GM23338 (cell line): ENCODE results near the gene HCN1. TPM values are rescaled to one million over a fixed set of nuclear protein-coding genes. Genes with fewer than 3 reads are reported as not detected.

Experiments
- ATAC-seq: fragments of 200-7000 bp; cut with Tn5 transposase; 3 replicates; pipeline ENCODE4 v1.9.1; 2020
- DNase-seq: peaks from one replicate; pipeline ENCODE4 v3.0.0-alpha.2; 2015; ENCODE audit warnings: low spot score
- H2AFZ ChIP-seq: fragments of 200-600 bp; sonication (generic); 2 replicates; pipeline ENCODE4 v1.8.0; 2016; ENCODE audit warnings: antibody characterized with exemption, mild to moderate bottlenecking, moderate library complexity
- H3F3A ChIP-seq: fragments of 200-600 bp; sonication (generic); replicated peaks from 2 replicates; pipeline ENCODE4 v1.8.0; 2017; ENCODE audit warnings: antibody characterized with exemption, mixed run types, low read depth
- H3K27ac ChIP-seq: fragments of 200-600 bp; sonication (generic); 2 replicates; pipeline ENCODE4 v1.6.1; 2016; ENCODE audit warnings: low read depth
- H3K27me3 ChIP-seq: fragments of 200-600 bp; sonication (generic); 2 replicates; pipeline ENCODE4 v1.8.0; 2016; ENCODE audit warnings: mild to moderate bottlenecking, mixed run types, moderate library complexity; ENCODE audit not compliant: insufficient read depth
- H3K36me3 ChIP-seq: fragments of 200-600 bp; sonication (generic); 2 replicates; pipeline ENCODE4 v1.8.0; 2016; ENCODE audit warnings: mild to moderate bottlenecking; ENCODE audit not compliant: insufficient read depth
- H3K4me1 ChIP-seq: fragments of 200-600 bp; sonication (generic); 2 replicates; pipeline ENCODE4 v1.8.0; 2016; ENCODE audit warnings: mild to moderate bottlenecking, moderate library complexity; ENCODE audit not compliant: insufficient read depth
- H3K4me2 ChIP-seq: fragments of 200-600 bp; sonication (generic); 2 replicates; pipeline ENCODE4 v1.7.1; 2017; ENCODE audit warnings: mixed run types
- H3K4me3 ChIP-seq: fragments of 200-600 bp; sonication (generic); 2 replicates; pipeline ENCODE4 v1.6.1; 2016; ENCODE audit warnings: mixed run types
- H3K79me2 ChIP-seq: fragments of 200-600 bp; sonication (generic); replicated peaks from 2 replicates; pipeline ENCODE4 v1.8.0; 2017; ENCODE audit warnings: mild to moderate bottlenecking; ENCODE audit not compliant: insufficient read depth
- H3K9me2 ChIP-seq: fragments of 200-600 bp; sonication (generic); 2 replicates; pipeline ENCODE4 v1.8.0; 2017; ENCODE audit not compliant: insufficient read depth
- H4K20me1 ChIP-seq: fragments of 200-600 bp; sonication (generic); replicated peaks from 2 replicates; pipeline ENCODE4 v1.8.0; 2017; ENCODE audit warnings: mild to moderate bottlenecking; ENCODE audit not compliant: insufficient read depth
- H3K27ac Mint-ChIP-seq: 2 replicates; pipeline ENCODE4 v1.8.0; 2020; ENCODE audit warnings: inconsistent platforms, mild to moderate bottlenecking, moderate library complexity, mixed read lengths
- H3K27me3 Mint-ChIP-seq: 3 replicates; pipeline ENCODE4 v1.8.0; 2022; ENCODE audit warnings: low read depth, mild to moderate bottlenecking, moderate library complexity, mixed read lengths, inconsistent platforms; ENCODE audit not compliant: insufficient read depth, poor library complexity
- H3K36me3 Mint-ChIP-seq: 3 replicates; pipeline ENCODE4 v1.8.0; 2021; ENCODE audit warnings: low read depth, mild to moderate bottlenecking, inconsistent platforms, moderate library complexity, mixed read lengths
- H3K4me1 Mint-ChIP-seq: 3 replicates; pipeline ENCODE4 v1.8.0; 2020; ENCODE audit warnings: mild to moderate bottlenecking, inconsistent platforms, mixed read lengths
- H3K4me3 Mint-ChIP-seq: 3 replicates; pipeline ENCODE4 v1.8.0; 2021; ENCODE audit warnings: moderate library complexity, mild to moderate bottlenecking, inconsistent platforms, mixed read lengths
- H3K9me3 Mint-ChIP-seq: 3 replicates; pipeline ENCODE4 v1.8.0; 2020; ENCODE audit warnings: moderate library complexity, mild to moderate bottlenecking, inconsistent platforms, mixed read lengths
- CREB1 ChIP-seq: fragments of 250-450 bp; sonication (Bioruptor Pico); IDR thresholded peaks from 2 replicates; pipeline ENCODE4 v1.5.0; 2020; ENCODE audit warnings: low read depth, mild to moderate bottlenecking, moderate library complexity
- EZH2 ChIP-seq: fragments of 200-600 bp; sonication (generic); IDR thresholded peaks from one replicate; pipeline ENCODE4 v1.8.0; 2017; ENCODE audit warnings: antibody characterized with exemption, mild to moderate bottlenecking, low read depth; ENCODE audit not compliant: unreplicated experiment
- EZH2phosphoT487 ChIP-seq: fragments of 200-600 bp; sonication (generic); IDR thresholded peaks from one replicate; pipeline ENCODE4 v1.8.1; 2018; ENCODE audit warnings: antibody characterized with exemption; ENCODE audit not compliant: unreplicated experiment
- ZNF114 ChIP-seq: fragments of 250-450 bp; sonication (Bioruptor Pico); IDR thresholded peaks from 2 replicates; pipeline ENCODE4 v1.5.0; 2020; ENCODE audit warnings: mild to moderate bottlenecking, moderate library complexity
- ZNF331 ChIP-seq: fragments of 250-450 bp; sonication (Bioruptor Pico); IDR thresholded peaks from 2 replicates; pipeline ENCODE4 v1.5.0; 2020; ENCODE audit warnings: low read depth, mild to moderate bottlenecking, moderate library complexity
- polyA plus RNA-seq: library from polyadenylated mRNA; unstranded; fragments of >200 nt; fragmentation: Nextera tagmentation; extraction: Ambion mirVana; gene quantifications from 2 replicates; pipeline ENCODE4 v1.2.1, GENCODE V29; 2016
- total RNA-seq: library from RNA; depleted of rRNA; stranded (reverse); fragments of >200 nt; shearing (Covaris generic); gene quantifications from 2 replicates; pipeline ENCODE4 v1.2.3, GENCODE V29; 2014
- TF ChIP-seq, protein P1 (sequence below): fragments of 250-450 bp; sonication (Bioruptor Pico); IDR thresholded peaks from 2 replicates; pipeline ENCODE4 v1.5.0; 2020; ENCODE audit warnings: mild to moderate bottlenecking, moderate library complexity
- TF ChIP-seq, protein P2 (sequence below): IDR thresholded peaks from one replicate; pipeline ENCODE4 v1.6.1; 2018; ENCODE audit warnings: antibody characterized with exemption; ENCODE audit not compliant: unreplicated experiment

Gene HCN1
- total and polyA plus RNA-seq, 2 experiments from 2014 or later = 2.8 to 6.9 TPM

DNA sequence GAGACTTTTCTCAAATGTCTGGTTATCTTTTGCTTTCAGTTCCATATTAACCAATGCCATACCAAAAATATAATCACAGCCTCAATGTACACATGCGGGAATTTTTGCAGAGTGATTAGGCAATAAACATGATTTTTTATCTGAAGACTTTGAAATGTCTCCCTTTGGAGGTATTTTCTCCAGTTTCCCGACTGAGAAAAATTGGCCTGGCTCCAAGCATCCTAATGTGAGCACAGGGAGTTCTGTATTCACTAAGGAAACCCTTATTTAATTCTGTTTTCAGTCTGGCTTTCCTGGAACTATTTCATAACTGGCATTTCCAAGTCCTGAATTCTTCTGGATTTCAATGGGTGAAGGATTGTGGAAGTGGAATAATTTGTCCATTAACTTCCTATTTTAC lies 8.5 kb downstream of the HCN1 start (continued):
- TF ChIP-seq, protein P1, sequence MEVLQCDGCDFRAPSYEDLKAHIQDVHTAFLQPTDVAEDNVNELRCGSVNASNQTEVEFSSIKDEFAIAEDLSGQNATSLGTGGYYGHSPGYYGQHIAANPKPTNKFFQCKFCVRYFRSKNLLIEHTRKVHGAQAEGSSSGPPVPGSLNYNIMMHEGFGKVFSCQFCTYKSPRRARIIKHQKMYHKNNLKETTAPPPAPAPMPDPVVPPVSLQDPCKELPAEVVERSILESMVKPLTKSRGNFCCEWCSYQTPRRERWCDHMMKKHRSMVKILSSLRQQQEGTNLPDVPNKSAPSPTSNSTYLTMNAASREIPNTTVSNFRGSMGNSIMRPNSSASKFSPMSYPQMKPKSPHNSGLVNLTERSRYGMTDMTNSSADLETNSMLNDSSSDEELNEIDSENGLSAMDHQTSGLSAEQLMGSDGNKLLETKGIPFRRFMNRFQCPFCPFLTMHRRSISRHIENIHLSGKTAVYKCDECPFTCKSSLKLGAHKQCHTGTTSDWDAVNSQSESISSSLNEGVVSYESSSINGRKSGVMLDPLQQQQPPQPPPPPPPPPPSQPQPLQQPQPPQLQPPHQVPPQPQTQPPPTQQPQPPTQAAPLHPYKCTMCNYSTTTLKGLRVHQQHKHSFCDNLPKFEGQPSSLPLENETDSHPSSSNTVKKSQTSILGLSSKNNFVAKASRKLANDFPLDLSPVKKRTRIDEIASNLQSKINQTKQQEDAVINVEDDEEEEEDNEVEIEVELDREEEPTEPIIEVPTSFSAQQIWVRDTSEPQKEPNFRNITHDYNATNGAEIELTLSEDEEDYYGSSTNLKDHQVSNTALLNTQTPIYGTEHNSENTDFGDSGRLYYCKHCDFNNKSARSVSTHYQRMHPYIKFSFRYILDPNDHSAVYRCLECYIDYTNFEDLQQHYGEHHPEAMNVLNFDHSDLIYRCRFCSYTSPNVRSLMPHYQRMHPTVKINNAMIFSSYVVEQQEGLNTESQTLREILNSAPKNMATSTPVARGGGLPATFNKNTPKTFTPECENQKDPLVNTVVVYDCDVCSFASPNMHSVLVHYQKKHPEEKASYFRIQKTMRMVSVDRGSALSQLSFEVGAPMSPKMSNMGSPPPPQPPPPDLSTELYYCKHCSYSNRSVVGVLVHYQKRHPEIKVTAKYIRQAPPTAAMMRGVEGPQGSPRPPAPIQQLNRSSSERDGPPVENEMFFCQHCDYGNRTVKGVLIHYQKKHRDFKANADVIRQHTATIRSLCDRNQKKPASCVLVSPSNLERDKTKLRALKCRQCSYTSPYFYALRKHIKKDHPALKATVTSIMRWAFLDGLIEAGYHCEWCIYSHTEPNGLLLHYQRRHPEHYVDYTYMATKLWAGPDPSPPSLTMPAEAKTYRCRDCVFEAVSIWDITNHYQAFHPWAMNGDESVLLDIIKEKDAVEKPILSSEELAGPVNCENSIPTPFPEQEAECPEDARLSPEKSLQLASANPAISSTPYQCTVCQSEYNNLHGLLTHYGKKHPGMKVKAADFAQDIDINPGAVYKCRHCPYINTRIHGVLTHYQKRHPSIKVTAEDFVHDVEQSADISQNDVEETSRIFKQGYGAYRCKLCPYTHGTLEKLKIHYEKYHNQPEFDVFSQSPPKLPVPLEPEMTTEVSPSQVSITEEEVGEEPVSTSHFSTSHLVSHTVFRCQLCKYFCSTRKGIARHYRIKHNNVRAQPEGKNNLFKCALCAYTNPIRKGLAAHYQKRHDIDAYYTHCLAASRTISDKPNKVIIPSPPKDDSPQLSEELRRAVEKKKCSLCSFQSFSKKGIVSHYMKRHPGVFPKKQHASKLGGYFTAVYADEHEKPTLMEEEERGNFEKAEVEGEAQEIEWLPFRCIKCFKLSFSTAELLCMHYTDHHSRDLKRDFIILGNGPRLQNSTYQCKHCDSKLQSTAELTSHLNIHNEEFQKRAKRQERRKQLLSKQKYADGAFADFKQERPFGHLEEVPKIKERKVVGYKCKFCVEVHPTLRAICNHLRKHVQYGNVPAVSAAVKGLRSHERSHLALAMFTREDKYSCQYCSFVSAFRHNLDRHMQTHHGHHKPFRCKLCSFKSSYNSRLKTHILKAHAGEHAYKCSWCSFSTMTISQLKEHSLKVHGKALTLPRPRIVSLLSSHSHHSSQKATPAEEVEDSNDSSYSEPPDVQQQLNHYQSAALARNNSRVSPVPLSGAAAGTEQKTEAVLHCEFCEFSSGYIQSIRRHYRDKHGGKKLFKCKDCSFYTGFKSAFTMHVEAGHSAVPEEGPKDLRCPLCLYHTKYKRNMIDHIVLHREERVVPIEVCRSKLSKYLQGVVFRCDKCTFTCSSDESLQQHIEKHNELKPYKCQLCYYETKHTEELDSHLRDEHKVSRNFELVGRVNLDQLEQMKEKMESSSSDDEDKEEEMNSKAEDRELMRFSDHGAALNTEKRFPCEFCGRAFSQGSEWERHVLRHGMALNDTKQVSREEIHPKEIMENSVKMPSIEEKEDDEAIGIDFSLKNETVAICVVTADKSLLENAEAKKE (CRISPR knock-in tag) = no peak
- no peak for TF ChIP-seq ZNF114 (CRISPR knock-in tag)
- TF ChIP-seq, protein P2, sequence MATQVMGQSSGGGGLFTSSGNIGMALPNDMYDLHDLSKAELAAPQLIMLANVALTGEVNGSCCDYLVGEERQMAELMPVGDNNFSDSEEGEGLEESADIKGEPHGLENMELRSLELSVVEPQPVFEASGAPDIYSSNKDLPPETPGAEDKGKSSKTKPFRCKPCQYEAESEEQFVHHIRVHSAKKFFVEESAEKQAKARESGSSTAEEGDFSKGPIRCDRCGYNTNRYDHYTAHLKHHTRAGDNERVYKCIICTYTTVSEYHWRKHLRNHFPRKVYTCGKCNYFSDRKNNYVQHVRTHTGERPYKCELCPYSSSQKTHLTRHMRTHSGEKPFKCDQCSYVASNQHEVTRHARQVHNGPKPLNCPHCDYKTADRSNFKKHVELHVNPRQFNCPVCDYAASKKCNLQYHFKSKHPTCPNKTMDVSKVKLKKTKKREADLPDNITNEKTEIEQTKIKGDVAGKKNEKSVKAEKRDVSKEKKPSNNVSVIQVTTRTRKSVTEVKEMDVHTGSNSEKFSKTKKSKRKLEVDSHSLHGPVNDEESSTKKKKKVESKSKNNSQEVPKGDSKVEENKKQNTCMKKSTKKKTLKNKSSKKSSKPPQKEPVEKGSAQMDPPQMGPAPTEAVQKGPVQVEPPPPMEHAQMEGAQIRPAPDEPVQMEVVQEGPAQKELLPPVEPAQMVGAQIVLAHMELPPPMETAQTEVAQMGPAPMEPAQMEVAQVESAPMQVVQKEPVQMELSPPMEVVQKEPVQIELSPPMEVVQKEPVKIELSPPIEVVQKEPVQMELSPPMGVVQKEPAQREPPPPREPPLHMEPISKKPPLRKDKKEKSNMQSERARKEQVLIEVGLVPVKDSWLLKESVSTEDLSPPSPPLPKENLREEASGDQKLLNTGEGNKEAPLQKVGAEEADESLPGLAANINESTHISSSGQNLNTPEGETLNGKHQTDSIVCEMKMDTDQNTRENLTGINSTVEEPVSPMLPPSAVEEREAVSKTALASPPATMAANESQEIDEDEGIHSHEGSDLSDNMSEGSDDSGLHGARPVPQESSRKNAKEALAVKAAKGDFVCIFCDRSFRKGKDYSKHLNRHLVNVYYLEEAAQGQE = no peak
- TF ChIP-seq CREB1 (CRISPR knock-in tag) = no peak
- TF ChIP-seq EZH2 = no peak

DNA sequence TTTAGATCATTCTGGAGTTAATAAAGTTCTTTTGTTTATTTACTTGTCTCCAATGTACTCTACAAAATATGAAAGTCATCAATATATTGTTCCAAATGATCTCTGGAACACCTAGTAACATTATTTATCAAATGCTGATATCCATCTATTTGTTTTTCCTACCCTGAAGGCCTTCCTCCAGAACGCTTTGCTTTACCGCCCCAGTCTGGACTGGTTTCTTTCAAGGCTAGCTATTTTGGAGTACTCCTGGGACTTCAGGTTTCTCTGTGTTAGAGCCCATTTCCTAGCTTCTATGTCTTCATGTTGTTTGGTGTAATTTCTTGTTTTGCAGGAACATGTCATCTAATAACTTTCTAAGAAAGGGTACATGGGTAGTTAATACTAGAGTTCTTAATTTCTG lies 9.6 kb downstream of the HCN1 start:
- H3K4me1 ChIP-seq = no peaks in the 10 kb centered on the region
- no peak overlapping the region for H3K4me2 ChIP-seq
- H3K27ac ChIP-seq = no peak overlapping the region
- no peaks in the 10 kb centered on the region for H3K36me3 ChIP-seq
- H3K27me3 Mint-ChIP-seq = no peaks in the 10 kb centered on the region
- no peaks in the 10 kb centered on the region; the same call in 2 of the 3 replicates for H3K4me1 Mint-ChIP-seq
- no peak for DNase-seq
- no peak overlapping the region for H3K4me3 Mint-ChIP-seq
- no peak overlapping the region for H2AFZ ChIP-seq
- no peaks in the 10 kb centered on the region for H4K20me1 ChIP-seq
- H3K9me2 ChIP-seq = no peaks in the 10 kb centered on the region
- H3K79me2 ChIP-seq = peaks cover 4% of the 10 kb centered on the region; the same call in 1 of the 2 replicates
- TF ChIP-seq EZH2phosphoT487 (no peak), ZNF331 (no peak)
- no peaks in the 10 kb centered on the region for H3K27me3 ChIP-seq
- ATAC-seq = no peak
- H3K4me3 ChIP-seq = no peak overlapping the region
- no peaks in the 10 kb centered on the region for H3F3A ChIP-seq
- H3K9me3 Mint-ChIP-seq = no peaks in the 10 kb centered on the region
- no peaks in the 10 kb centered on the region for H3K36me3 Mint-ChIP-seq
- H3K27ac Mint-ChIP-seq = no peak overlapping the region
